GM12891 (cell line): ENCODE results near the gene OTUD4.
"Not testable (repeated sequence)": the region's sequence is repeated elsewhere in the genome, so short reads cannot be mapped to it uniquely, and the experiment has no call there.

Experiments
- DNase-seq: peaks from one replicate; pipeline ENCODE4 v3.0.0; 2011; ENCODE audit warnings: low spot score; ENCODE audit not compliant: insufficient read length
- FAIRE-seq: peaks from 2 replicates; lab custom pipeline; 2011; peaks lifted over from hg19 to GRCh38; lab: Jason Lieb, UNC
- PAX5 ChIP-seq: IDR thresholded peaks from 2 replicates; pipeline ENCODE4 v1.6.1; 2011; ENCODE audit warnings: low read length, moderate library complexity, mild to moderate bottlenecking; ENCODE audit not compliant: insufficient read depth, severe bottlenecking
- POLR2A ChIP-seq: IDR thresholded peaks from 2 replicates; pipeline ENCODE4 v1.6.1; 2011; ENCODE audit warnings: low read depth, low read length, control low read depth
- POLR2AphosphoS5 ChIP-seq: IDR thresholded peaks from 2 replicates; pipeline ENCODE4 v1.6.1; 2011; ENCODE audit warnings: low read depth, low read length, control low read depth
- POU2F2 ChIP-seq: IDR thresholded peaks from 2 replicates; pipeline ENCODE4 v1.6.1; 2011; ENCODE audit warnings: low read depth, mild to moderate bottlenecking, control low read depth, low read length, moderate library complexity
- SPI1 ChIP-seq: IDR thresholded peaks from 2 replicates; pipeline ENCODE4 v1.6.1; 2011; ENCODE audit warnings: low read depth, low read length, control low read depth
- TAF1 ChIP-seq: IDR thresholded peaks from 2 replicates; pipeline ENCODE4 v1.6.1; 2011; ENCODE audit warnings: low read depth, low read length, control low read depth

Gene OTUD4

GRCh38 chr4:145200366-145200765 is 20.0 kb upstream of the OTUD4 start:
- no peak for DNase-seq
- FAIRE-seq, result no peak

DNA sequence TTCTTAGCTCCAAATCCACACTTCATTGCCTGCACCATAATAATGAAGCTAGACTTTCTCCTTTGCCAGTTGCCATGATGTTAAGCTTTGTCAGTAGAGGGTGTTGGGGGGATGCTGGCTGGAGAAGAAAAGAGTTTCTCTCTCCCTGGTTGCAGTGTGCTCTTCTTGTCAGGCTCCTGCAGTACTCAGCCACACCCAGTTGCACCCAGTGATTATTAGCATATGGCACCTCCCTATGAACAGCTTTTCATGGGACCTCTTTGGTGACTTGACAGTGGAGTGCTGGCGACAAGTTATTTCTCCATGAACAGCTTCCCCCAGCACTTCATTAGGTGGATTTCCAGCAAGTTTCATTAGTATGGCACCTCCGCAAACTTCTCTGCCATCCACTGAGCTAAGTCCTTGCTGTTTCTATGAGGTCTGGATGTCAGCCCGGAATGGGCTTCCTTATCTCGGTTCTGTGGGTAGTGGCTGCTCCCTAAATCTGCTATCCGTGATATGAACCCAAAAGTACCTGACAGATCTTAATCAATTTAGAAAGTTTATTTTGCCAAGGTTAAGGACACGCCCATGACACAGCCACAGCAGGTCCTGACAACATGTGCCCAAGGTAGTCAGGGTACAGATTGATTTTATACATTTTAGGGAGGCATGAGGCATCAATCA is 18.8 kb upstream of the OTUD4 start:
- no peak for DNase-seq
- FAIRE-seq, result no peak
- no peak for TF ChIP-seq SPI1
- no peak for TF ChIP-seq TAF1
- TF ChIP-seq POLR2AphosphoS5, result no peak
- TF ChIP-seq POU2F2, result no peak
- TF ChIP-seq PAX5, result no peak
- TF ChIP-seq POLR2A, result no peak

More at GRCh38 chr4:145200366-145200765, 20.0 kb upstream of the OTUD4 start:
- no peak for TF ChIP-seq PAX5
- no peak for TF ChIP-seq TAF1
- TF ChIP-seq POU2F2, result no peak
- TF ChIP-seq POLR2AphosphoS5, result no peak
- TF ChIP-seq POLR2A, result no peak
- TF ChIP-seq SPI1, result no peak

DNA sequence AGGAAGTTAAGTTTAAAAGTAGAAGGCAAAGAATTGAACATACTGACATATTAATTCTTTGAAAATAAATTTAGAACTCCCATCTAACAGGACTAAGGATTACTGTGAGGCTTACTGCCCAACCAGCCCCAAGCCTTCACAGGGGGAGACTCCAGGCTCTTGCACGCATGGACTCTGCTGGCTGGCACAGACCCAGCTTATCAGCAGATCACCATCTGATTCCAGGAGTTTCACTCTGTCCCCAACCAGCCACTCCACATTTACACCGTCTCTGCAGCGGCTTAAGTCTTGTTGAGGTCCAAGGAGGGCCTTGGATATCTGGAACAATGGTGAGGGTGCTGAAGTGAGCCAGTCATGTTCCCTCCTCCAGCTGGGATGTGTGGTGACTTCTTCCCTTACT is 16.4 kb upstream of the OTUD4 start:
- TF ChIP-seq POLR2AphosphoS5, result no peak
- no peak for TF ChIP-seq POU2F2
- no peak for TF ChIP-seq SPI1
- no peak for TF ChIP-seq POLR2A
- no peak for TF ChIP-seq TAF1
- no peak for TF ChIP-seq PAX5
- FAIRE-seq, result no peak
- DNase-seq, result no peak

- peak; percentile 98 for TF ChIP-seq SPI1
- no peak for TF ChIP-seq POLR2A
- no peak for TF ChIP-seq POLR2AphosphoS5
- no peak for DNase-seq
- FAIRE-seq, result peak; percentile 89
These were observed 15.0 kb upstream of the OTUD4 start for GRCh38 chr4:145195167-145195952.

DNA sequence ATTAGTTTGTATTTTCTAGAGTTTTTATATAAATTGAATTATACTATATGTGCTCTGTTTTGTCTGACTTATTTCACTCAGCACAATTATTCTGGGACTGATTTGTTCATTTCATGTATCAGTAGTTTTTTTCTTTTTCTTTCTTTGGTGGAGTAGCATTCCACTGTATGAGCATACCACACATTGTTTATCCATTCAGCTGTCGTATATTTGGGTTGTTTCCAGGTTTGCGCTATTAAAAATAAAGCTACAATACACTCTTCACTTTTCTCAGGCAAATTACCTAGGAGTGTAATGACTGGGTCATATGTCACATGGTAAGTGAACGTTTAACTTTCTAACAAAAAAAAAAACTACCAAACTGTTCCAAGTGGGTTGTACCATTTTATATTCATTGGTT is 9.6 kb upstream of the OTUD4 start:
- no peak for TF ChIP-seq POLR2AphosphoS5
- DNase-seq, result no peak
- FAIRE-seq, result no peak

- TF ChIP-seq POLR2AphosphoS5, result no peak
- TF ChIP-seq SPI1, result peak; percentile 94
- no peak for TF ChIP-seq POU2F2
- FAIRE-seq (peak; percentile 86), DNase-seq (no peak)
These were observed 6.3 kb upstream of the OTUD4 start for GRCh38 chr4:145186729-145187128.

DNA sequence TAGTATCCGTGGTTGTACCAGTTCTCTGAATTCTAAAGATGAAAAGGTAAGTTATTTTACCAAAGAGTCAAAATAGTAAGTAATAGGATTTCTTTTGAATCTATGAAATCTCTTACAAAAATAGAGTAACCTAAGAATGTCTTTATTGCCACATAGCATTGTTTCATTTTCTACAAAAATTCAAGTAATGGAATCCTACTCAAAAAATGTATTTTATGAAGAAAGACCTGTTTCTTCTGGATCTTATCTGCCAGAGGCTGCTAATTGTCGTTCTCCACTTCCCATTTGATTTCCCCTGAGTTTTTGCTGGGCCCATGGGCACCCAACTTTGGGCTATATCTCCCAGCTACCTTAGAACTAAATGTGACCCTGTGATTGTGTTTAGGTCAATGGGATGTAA is 3.2 kb upstream of the OTUD4 start:
- DNase-seq (no peak), FAIRE-seq (no peak)
- TF ChIP-seq TAF1 (no peak), POLR2AphosphoS5 (no peak), POLR2A (no peak), SPI1 (no peak), POU2F2 (no peak), PAX5 (no peak)

GRCh38 chr4:145183023-145183422 is 2.6 kb upstream of the OTUD4 start:
- TF ChIP-seq POU2F2 (no peak), POLR2A (no peak), PAX5 (no peak), TAF1 (no peak), SPI1 (peak; percentile 40; the same call in 1 of the 2 replicates)
- DNase-seq (no peak), FAIRE-seq (no peak)

- DNase-seq (no peak), FAIRE-seq (no peak)
- no peak for TF ChIP-seq POLR2A
- TF ChIP-seq PAX5, result no peak
- TF ChIP-seq POU2F2, result no peak
- no peak for TF ChIP-seq POLR2AphosphoS5
- TF ChIP-seq TAF1, result no peak
- no peak for TF ChIP-seq SPI1
These were observed 1.8 kb upstream of the OTUD4 start for GRCh38 chr4:145182222-145182621.

DNA sequence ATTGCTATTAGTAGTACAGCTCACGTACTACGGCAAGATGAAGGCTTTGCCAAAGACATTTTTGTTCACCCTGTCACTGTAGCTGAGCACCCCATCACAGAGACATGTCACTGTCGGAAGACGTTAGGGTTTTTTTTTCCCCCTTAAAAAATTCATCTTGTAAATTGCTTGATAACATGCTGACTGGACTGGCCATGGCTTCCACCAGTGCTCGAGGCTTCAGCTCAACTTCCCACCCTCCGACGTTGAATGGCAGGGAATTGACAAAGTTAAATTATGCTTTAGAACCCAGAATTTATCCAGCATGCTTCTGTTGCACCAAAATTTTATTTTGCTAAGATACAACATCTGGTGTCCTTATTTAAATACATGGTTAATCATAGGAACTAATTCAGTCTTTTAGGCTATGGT is 707 bp upstream of the OTUD4 start:
- TF ChIP-seq PAX5 (no peak), TAF1 (no peak), POU2F2 (no peak), POLR2AphosphoS5 (no peak), POLR2A (no peak), SPI1 (no peak)
- peak; percentile 67 for FAIRE-seq
- no peak for DNase-seq

DNA sequence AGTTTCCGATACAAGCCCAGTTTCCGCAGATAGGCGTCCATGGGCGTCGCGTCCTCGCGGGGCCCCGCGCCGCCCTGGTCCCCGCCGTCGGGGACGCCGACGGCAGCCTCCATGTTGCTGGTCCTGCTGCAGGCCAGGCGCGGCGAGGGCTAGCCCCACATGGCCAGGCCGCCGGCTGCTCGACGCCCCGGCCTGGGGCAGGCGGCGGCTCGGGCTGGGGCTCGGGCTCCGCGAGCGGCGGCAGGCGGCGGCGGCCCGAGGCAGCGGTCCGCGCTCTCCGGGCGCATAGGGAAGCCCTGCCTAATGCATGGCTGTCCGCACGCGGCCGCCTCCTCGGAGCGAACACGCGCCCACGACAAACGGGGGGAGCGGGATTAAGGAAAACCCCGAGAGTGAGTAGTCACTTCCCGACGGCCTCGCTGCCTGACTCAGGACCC is 510 bp downstream of the OTUD4 start:
- FAIRE-seq, DNase-seq: not testable (repeated sequence)
- 0 out of 2 replicates have a peak, but pooled peaks have one; percentile 7 for TF ChIP-seq POLR2A
